Measurements from ENCODE around the gene CISH. TPM values are rescaled to one million over a fixed set of nuclear protein-coding genes. Genes with fewer than 3 reads are reported as not detected.

Gene CISH
- total and polyA plus RNA-seq, 4 donors: 4.7 to 32.5 (median 24.3) TPM

- Histone ChIP-seq H3K27me3 (ENCODE audit: control insufficient read depth in 4 of 4, insufficient read depth in 4 of 4, low read length in 3 of 4) (no peaks in the 10 kb centered on the region), H3K9ac (ENCODE audit: low read depth in 1 of 2, low read length in 2 of 2) (no peak overlapping the region), H3K27ac (ENCODE audit: low read depth in 1 of 2, low read length in 2 of 2) (no peak overlapping the region), H3K36me3 (ENCODE audit: control insufficient read depth in 4 of 4, insufficient read depth in 3 of 4, low read depth in 1 of 4, low read length in 3 of 4) (peaks cover 2 to 27% (median 5%) of the 10 kb centered on the region in 4 donors), H3K4me3 (ENCODE audit: low read depth in 1 of 3, low read length in 3 of 3) (no peak overlapping the region), H3K4me1 (ENCODE audit: control insufficient read depth in 4 of 4, insufficient read depth in 4 of 4, low read length in 3 of 4) (no peaks in the 10 kb centered on the region), H3K9me3 (ENCODE audit: control insufficient read depth in 4 of 4, low read length in 3 of 4) (no peaks in the 10 kb centered on the region)
- WGBS: 86% methylated on average over 3 of the region's 3 CpGs
- no peak for DNase-seq (ENCODE audit: low spot score)
- no peak for TF ChIP-seq JUND (IDR thresholded peaks at IDR 0.05)
- TF ChIP-seq EGR1 (IDR thresholded peaks at IDR 0.05; ENCODE audit: low read depth in 2 of 2): no peak
- no peak for TF ChIP-seq CTCF (IDR thresholded peaks at IDR 0.05; ENCODE audit: low read depth, low read length, missing input control)
- no peak for TF ChIP-seq SP1 (IDR thresholded peaks at IDR 0.05)
- no peak for TF ChIP-seq YY1 (IDR thresholded peaks at IDR 0.05)
- TF ChIP-seq NR2F2 (IDR thresholded peaks at IDR 0.05): no peak
- TF ChIP-seq RAD21 (IDR thresholded peaks at IDR 0.05): no peak
- no peak for TF ChIP-seq FOXA2 (IDR thresholded peaks at IDR 0.05)
- TF ChIP-seq FOXA1 (IDR thresholded peaks at IDR 0.05): no peak
- TF ChIP-seq GABPA (IDR thresholded peaks at IDR 0.05 in 1 of 2, conservative IDR thresholded peaks at IDR 0.05 in 1 of 2): no peak
- TF ChIP-seq, protein P1, sequence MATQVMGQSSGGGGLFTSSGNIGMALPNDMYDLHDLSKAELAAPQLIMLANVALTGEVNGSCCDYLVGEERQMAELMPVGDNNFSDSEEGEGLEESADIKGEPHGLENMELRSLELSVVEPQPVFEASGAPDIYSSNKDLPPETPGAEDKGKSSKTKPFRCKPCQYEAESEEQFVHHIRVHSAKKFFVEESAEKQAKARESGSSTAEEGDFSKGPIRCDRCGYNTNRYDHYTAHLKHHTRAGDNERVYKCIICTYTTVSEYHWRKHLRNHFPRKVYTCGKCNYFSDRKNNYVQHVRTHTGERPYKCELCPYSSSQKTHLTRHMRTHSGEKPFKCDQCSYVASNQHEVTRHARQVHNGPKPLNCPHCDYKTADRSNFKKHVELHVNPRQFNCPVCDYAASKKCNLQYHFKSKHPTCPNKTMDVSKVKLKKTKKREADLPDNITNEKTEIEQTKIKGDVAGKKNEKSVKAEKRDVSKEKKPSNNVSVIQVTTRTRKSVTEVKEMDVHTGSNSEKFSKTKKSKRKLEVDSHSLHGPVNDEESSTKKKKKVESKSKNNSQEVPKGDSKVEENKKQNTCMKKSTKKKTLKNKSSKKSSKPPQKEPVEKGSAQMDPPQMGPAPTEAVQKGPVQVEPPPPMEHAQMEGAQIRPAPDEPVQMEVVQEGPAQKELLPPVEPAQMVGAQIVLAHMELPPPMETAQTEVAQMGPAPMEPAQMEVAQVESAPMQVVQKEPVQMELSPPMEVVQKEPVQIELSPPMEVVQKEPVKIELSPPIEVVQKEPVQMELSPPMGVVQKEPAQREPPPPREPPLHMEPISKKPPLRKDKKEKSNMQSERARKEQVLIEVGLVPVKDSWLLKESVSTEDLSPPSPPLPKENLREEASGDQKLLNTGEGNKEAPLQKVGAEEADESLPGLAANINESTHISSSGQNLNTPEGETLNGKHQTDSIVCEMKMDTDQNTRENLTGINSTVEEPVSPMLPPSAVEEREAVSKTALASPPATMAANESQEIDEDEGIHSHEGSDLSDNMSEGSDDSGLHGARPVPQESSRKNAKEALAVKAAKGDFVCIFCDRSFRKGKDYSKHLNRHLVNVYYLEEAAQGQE (IDR thresholded peaks at IDR 0.05): no peak
- TF ChIP-seq HNF4A (conservative IDR thresholded peaks at IDR 0.05): no peak
- no peak for TF ChIP-seq TAF1 (conservative IDR thresholded peaks at IDR 0.05)
- TF ChIP-seq ATF3 (IDR thresholded peaks at IDR 0.05): no peak
Observed at GRCh38 chr3:50637945-50638344, 26.4 kb upstream of the CISH start.

DNA sequence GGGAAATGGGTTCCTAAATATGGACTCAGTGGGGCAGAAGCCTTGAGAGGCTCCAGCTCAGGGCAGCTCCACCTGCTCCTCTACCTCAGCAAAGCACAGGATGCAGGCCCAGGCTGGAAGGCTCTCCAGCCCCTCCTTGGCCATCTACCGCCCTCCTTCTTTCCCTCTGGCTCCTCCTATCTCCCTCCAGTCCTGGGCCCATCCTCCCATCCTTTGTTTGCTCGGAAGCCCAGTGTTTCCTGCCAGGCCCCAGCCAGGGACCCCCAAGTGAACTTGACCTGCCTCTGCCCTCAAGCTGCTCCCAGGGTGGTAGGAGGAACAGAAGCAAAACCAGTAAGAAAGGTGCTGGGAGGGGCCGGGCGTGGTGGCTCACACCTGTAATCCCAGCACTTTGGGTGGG lies 25.4 kb upstream of the CISH start:
- no peak overlapping the region for H3K4me3 ChIP-seq (ENCODE audit: low read depth in 1 of 3, low read length in 3 of 3)
- peaks cover 2 to 22% (median 3%) of the 10 kb centered on the region in 4 donors for H3K36me3 ChIP-seq (ENCODE audit: control insufficient read depth in 4 of 4, insufficient read depth in 3 of 4, low read depth in 1 of 4, low read length in 3 of 4)
- 91% methylated on average over 4 of the region's 4 CpGs for WGBS
- H3K9ac ChIP-seq (ENCODE audit: low read depth in 1 of 2, low read length in 2 of 2): no peak overlapping the region
- H3K9me3 ChIP-seq (ENCODE audit: control insufficient read depth in 4 of 4, low read length in 3 of 4): no peaks in the 10 kb centered on the region
- no peaks in the 10 kb centered on the region for H3K27me3 ChIP-seq (ENCODE audit: control insufficient read depth in 4 of 4, insufficient read depth in 4 of 4, low read length in 3 of 4)
- no peak for TF ChIP-seq RXRA (IDR thresholded peaks at IDR 0.05)
- no peak for TF ChIP-seq FOXA2 (IDR thresholded peaks at IDR 0.05)
- no peak for TF ChIP-seq CTCF (IDR thresholded peaks at IDR 0.05; ENCODE audit: low read depth, low read length, missing input control)
- TF ChIP-seq HNF4A (conservative IDR thresholded peaks at IDR 0.05): no peak
- TF ChIP-seq GABPA (IDR thresholded peaks at IDR 0.05 in 1 of 2, conservative IDR thresholded peaks at IDR 0.05 in 1 of 2): no peak
- TF ChIP-seq HNF4G (IDR thresholded peaks at IDR 0.05): no peak
- no peak for TF ChIP-seq SP1 (IDR thresholded peaks at IDR 0.05)
- TF ChIP-seq, protein P2, sequence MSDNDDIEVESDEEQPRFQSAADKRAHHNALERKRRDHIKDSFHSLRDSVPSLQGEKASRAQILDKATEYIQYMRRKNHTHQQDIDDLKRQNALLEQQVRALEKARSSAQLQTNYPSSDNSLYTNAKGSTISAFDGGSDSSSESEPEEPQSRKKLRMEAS (IDR thresholded peaks at IDR 0.05): no peak
- no peak for TF ChIP-seq RAD21 (IDR thresholded peaks at IDR 0.05)
- TF ChIP-seq NR2F2 (IDR thresholded peaks at IDR 0.05): no peak
- no peak for TF ChIP-seq ATF3 (IDR thresholded peaks at IDR 0.05)
- no peak overlapping the region for H3K27ac ChIP-seq (ENCODE audit: low read depth in 1 of 2, low read length in 2 of 2)
- H3K4me1 ChIP-seq (ENCODE audit: control insufficient read depth in 4 of 4, insufficient read depth in 4 of 4, low read length in 3 of 4): no peaks in the 10 kb centered on the region
- no peak for DNase-seq (ENCODE audit: low spot score)

All from liver (tissue), 9 donors.